ENCODE data around the gene NGB.

The NGB gene

DNA sequence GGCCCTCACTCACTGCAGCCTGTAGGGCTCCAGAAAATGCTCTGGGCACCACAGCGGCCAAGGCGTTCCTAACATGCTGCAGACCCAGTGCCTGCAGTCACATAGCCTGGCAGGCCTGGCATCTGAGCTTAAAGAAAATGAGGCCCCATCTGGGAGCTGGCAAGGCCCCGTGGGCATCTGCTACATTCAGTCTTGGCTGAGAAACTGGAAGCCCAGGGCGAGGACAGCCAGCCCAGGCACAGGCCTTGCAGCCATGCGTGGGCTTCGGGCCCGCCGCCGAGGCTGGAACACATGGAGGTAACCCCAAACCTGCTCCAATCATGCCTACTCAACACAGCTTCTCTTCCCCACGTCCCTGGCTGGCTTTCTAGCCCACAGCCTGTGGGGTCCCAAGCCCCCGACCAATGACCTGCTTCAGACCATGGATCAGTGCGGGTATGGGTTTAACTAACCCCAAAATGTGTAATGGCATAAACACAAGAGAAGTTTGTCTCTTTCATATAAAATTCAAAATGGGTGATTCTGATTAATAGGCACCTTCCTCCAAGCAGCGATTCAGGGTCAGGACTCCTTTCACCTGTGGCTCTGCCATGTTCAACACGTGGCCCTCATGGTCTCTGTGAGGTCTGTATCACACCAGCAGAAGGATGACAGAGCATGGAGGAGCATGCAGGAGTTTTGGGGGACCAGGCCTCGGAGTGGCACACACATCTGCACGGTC is 6.4 kb downstream of the NGB start:
- DNase-seq (ENCODE audit: low read depth) = no peak

DNA sequence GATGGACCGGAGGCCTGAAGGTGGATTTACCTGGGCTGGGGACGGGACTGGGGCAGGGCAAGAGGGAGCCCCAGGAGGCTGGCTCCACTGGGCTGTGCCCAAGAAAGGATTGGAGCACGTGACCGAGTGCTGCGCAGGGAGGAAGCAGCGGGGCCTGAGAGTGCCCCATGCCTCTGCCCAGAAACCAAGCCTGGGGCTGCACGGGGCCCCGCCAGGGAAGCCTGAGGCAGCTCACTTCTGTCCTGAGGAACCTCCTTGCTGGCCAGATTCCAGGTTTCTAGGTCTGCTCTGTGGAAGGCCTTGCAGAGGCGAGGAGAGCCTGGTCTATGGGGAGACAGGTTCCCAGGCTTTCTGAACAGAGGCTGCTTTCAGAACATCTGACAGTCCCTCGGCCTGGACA is 10.4 kb downstream of the NGB start:
- DNase-seq (ENCODE audit: low read depth) = no peak

DNA sequence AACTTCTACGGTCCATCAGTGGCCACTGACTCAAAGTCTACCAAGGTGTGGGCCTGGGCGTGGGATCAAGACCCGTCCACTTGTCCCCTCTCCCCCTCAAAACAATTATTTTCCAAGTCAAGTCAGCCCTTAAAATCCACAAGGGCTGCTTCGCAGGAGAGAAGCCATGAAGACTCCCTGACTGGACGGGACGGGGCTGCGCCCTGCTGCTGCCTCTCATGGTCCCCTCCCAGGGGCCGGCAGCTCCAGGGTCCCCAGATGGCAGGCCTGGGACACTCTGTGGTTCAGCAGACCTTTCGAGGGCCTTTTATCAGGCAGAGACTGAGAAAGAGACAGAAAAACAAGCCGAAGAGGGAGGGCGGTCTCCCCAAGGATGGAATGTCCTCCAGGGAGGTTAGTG is 10.8 kb downstream of the NGB start:
- DNase-seq (ENCODE audit: low read depth) = no peak

- no peak for DNase-seq (ENCODE audit: low read depth)
These were observed 11.8 kb downstream of the NGB start for GRCh38 chr14:77259025-77259715.

GRCh38 chr14:77258566-77258965 is 12.4 kb downstream of the NGB start:
- no peak for DNase-seq (ENCODE audit: low read depth)

GRCh38 chr14:77257700-77258099 is 13.3 kb downstream of the NGB start:
- no peak for DNase-seq (ENCODE audit: low read depth)

DNA sequence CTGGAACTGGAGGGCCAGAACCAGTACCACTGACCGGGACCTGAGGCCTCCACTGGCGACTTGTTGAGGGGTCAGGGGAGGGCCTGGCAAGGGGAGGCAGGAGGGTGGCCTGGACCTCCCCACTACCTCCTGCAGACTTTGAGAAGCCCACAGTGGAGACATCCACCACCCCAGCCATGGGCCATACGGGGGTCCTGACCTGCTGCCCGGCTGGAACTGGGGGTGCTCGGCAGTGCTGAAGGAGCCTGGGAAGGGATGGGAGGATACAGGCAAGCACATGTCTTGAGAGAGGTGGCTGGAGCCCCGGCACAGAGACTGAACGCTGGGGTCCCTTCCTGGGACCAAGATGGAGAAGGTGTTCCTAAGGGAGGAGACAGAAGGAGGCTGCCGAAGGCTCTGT is 14.3 kb downstream of the NGB start:
- DNase-seq (ENCODE audit: low read depth) = no peak

GRCh38 chr14:77253333-77254190 is 17.4 kb downstream of the NGB start:
- DNase-seq (ENCODE audit: low read depth) = no peak

DNA sequence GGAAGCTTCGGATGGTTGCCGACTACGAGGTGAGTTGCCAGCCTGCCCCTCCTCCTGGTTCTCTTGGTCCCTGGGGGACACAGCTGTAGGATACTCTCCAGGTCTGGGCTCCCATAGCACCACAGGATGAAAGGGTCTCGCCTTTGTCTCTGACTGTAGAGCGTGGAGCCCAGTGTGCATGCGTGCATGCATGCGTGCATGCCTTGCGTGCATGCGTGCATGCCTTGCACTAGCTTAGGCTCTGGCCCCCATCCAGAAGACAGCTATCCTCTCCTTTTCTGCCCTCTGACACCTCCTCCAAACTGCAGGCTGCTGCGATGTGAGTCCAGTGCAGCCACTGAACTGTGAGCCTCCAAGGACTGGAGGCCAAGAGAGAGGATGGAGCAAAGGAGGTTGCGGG is 19.1 kb downstream of the NGB start:
- DNase-seq (ENCODE audit: low read depth) = no peak

DNA sequence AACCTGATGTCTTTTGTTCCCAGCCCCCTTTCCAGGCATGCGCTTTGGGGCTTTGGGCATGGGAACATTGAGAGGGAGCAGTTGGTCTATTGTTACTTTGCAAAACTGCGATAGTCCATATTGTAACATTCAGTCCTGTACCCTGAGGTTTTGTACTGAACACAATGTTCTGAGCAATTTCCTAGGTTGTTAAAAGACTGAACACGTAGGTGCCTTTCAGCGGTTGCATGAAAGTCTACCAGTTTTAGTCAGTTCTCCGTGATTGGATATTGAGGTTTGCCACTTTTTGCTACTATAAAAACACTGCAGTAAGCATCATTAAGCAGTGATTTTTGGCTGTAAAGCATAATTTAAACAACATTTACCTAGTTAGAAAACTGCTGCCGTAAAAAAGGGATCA is 20.1 kb downstream of the NGB start:
- no peak for DNase-seq (ENCODE audit: low read depth)

GRCh38 chr14:77249286-77249685 is 21.7 kb downstream of the NGB start:
- DNase-seq (ENCODE audit: low read depth) = no peak

DNA sequence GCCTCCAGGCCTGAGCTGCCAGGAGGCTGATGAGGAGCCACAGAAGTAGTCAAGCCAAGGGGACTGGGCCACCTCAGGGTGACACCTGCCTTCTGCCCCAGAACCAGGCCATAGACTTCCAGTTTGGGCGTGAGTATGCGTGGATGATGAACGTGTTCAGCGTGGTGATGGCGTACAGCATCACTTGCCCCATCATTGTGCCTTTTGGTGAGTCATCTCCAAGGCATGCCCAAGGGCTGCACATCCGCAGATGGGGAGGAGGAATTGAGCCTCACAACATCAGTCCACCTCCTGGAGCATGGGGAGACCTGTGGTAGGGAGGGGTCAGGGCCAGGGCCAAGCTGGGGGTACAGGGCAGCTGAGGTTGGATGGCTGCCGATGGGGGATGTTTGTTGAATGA is 22.3 kb downstream of the NGB start:
- DNase-seq (ENCODE audit: low read depth) = no peak

DNA sequence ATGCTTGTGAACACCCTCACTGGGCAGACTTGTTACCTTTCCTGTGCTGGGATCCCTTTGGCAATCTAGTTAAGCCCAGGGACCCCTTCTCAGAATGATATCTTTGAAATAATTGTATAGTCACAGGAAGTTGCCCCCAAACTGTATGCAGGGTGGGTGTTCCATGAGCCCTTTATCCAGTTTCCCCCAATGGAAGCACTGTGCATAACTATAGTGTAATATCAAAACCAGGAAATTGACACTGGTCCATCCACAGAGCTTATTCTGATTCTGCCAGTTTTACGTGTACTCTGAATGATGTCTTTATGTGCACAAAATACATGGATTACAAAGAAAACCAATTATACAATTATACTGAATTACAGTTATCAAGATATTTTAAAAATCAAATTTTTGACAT is 24.2 kb downstream of the NGB start:
- DNase-seq (ENCODE audit: low read depth) = no peak

DNA sequence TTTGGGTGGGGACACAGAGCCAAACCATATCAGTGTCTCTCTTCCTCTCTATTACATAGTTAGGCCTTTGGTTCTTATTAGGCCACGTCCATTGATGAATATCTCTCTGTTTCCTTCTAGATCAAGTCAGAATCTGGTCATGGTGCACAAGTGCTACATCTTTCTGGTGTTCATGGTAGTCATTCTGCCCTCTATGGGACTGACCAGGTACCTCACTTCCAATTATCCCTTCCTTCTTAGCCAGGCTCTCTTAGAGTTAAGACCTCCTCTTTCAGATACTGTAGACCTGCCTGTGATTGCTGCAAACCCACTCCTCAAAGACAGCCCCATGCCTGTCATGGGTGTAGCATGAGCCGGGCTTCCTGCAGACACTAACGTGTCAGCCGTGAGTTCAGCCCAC is 25.2 kb downstream of the NGB start:
- no peak for DNase-seq (ENCODE audit: low read depth)

DNA sequence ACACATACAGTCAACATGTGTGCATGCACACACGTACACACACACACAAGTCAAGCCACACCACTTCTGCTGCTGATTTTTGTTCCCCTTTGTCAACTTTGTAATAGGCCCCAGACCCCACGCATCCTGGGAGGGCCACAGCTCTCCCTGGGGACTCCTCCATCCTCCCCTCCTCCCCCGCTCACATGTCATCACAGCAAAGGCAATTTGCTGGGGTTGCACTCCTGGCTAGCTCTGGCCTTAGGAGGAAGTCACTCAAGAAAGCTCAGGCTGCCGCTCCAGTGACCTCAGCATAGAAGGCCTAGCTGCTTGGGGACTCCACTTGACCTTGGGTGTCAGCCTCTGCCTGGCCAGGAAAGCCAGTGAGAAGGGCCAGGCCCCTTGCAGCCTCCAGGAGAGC is 27.2 kb downstream of the NGB start:
- DNase-seq (ENCODE audit: low read depth) = no peak

DNA sequence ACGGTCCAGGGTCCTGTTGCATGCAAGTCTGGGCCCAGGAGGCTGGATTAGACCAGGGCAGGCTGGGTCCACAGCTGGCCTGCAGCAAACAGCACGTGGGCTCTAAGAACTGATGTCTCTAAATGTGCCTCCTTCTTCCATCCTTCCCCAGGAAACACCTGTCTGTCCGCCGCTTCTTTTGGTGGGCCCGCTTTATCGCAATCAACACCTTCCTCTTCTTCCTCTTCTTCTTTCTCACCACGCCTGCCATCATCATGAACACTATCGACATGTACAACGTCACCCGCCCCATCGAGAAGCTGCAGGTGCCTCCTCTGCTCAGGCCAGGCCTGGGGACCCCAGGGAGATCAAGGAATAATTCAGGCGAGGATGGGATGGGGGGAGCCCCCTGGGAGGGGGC is 28.3 kb downstream of the NGB start:
- DNase-seq (ENCODE audit: low read depth) = no peak

GRCh38 chr14:77241955-77242354 is 29.1 kb downstream of the NGB start:
- no peak for DNase-seq (ENCODE audit: low read depth)

DNA sequence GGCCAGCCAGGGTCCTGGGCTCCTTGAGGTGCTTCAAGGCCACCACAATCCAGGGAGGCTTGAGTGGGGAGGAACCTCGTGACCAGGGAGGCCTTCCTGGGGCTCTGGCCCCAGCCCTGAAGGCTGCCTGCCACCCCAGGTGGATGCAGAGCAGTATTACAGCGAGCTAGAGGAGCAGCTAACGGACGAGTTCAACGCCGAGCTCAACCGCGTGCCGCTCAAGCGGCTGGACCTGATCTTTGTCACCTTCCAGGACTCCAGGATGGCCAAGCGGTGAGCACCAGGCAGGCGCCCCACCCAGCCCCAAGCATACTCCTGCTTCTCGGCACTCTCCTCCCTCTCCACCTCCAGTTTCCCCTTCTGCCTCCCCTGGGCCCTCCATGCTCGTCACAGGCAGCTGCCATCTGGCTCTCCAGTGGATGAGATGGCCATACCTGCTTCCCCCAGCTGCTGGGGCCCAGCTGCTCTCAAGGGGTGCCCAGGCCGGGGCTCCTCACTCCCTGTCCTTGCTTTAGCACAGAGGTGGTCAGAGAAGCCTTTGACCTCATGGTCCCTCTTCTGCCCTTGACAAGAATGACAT is 30.6 kb downstream of the NGB start:
- no peak for DNase-seq (ENCODE audit: low read depth)

DNA sequence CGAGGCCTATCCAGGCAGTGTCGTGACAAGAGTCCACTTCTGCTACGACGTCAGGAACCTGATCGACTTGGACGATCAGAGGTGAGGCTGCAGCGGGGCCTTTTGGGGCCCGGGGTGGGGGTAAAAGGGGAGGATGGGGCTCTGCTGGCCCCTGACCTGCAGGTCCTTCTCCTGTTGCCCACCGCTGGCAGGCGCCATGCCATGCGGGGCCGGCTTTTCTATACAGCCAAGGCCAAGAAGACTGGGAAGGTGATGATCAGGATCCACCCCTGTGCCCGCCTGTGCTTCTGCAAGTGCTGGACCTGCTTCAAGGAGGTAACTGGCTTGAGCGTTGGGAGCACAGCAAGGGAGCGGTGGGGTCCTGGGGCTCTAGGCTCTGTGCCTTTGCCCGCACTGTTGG is 31.6 kb downstream of the NGB start:
- no peak for DNase-seq (ENCODE audit: low read depth)

- DNase-seq (ENCODE audit: low read depth) = no peak
These were observed 32.0 kb downstream of the NGB start for GRCh38 chr14:77238996-77239395.

DNA sequence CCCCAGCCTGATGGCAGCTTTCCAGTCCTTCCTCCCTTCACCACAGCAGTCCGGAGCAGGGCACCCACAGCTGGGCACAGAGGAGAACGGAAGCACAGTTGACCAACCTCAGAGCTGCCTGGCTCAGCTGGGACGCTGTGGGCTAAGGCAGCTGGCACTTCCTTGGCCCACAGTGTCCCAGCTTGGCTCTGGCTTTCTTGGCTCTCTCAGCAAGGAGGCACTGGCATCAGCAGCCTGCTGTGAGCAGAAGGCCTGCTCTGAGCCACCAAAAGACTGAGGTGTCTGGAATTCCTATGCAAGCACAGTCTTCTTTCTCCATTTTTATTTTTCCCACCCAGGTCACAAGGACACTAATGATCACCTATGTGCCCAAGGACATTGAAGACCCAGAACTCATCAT is 32.6 kb downstream of the NGB start:
- no peak for DNase-seq (ENCODE audit: low read depth)

DNA sequence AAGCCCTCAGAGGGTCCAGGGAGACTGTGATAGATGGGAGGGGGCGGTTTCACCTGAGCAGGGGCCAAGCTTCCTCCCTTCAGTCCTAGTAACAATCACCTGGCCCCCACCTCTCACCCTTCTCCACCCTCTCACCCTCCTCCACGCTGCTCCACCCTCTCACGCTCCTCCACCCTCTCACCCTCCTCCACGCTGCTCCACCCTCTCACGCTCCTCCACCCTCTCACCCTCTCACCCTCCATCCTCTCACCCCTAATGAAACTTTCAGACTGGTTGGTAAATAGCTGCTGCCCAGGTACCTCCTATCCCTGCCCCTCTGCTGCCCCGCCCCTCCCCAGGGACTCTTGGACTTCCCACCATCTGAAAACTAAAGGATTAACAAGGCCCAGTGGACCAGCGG is 34.2 kb downstream of the NGB start:
- no peak for DNase-seq (ENCODE audit: low read depth)

- DNase-seq (ENCODE audit: low read depth) = no peak
These were observed 39.3 kb downstream of the NGB start for GRCh38 chr14:77231721-77232120.
